Astrocyte (in vitro differentiated cells and primary cell): Measurements from ENCODE around the gene ANXA2R. TPM values are rescaled to one million over a fixed set of nuclear protein-coding genes. Genes with fewer than 3 reads are reported as not detected.

Experiments
- DNase-seq: peaks from one replicate; pipeline ENCODE4 v3.0.0-alpha.2; 2010; ENCODE audit warnings: low read depth
- FAIRE-seq: peaks from 2 replicates; lab custom pipeline; 2011; peaks lifted over from hg19 to GRCh38; lab: Jason Lieb, UNC
- H2AFZ ChIP-seq: 2 replicates; pipeline ENCODE4 v1.6.0; 2012; ENCODE audit warnings: low read depth, low read length, inconsistent platforms
- H3K27ac ChIP-seq: 2 replicates; pipeline ENCODE4 v1.5.1; 2011; ENCODE audit warnings: low read depth, low read length, inconsistent platforms
- H3K27me3 ChIP-seq: 2 replicates; pipeline ENCODE4 v1.6.0; 2011; ENCODE audit warnings: low read length, inconsistent platforms; ENCODE audit not compliant: insufficient read depth
- H3K36me3 ChIP-seq: 2 replicates; pipeline ENCODE4 v1.5.1; 2011; ENCODE audit warnings: low read length, inconsistent platforms; ENCODE audit not compliant: insufficient read depth
- H3K4me1 ChIP-seq: 2 replicates; pipeline ENCODE4 v1.5.1; 2011; ENCODE audit warnings: low read length, inconsistent platforms; ENCODE audit not compliant: insufficient read depth
- H3K4me2 ChIP-seq: 2 replicates; pipeline ENCODE4 v1.6.0; 2012; ENCODE audit warnings: low read length, inconsistent platforms
- H3K4me3 ChIP-seq: 2 replicates; pipeline ENCODE4 v1.5.1; 2011; ENCODE audit warnings: low read depth, mild to moderate bottlenecking, low read length, inconsistent platforms; ENCODE audit not compliant: insufficient read depth
- H3K79me2 ChIP-seq: 2 replicates; pipeline ENCODE4 v1.6.0; 2012; ENCODE audit warnings: mild to moderate bottlenecking, low read length, inconsistent platforms; ENCODE audit not compliant: insufficient read depth
- H3K9ac ChIP-seq: 2 replicates; pipeline ENCODE4 v1.6.0; 2012; ENCODE audit warnings: mild to moderate bottlenecking, low read length, inconsistent platforms
- H3K9me3 ChIP-seq: 2 replicates; pipeline ENCODE4 v1.5.1; 2012; ENCODE audit warnings: low read depth, mild to moderate bottlenecking, low read length, inconsistent platforms; ENCODE audit not compliant: insufficient read depth
- H4K20me1 ChIP-seq: 2 replicates; pipeline ENCODE4 v1.6.0; 2012; ENCODE audit warnings: low read length, inconsistent platforms; ENCODE audit not compliant: insufficient read depth
- H3K27ac Mint-ChIP-seq: one replicate; pipeline ENCODE4 v1.8.0; 2021; ENCODE audit warnings: mild to moderate bottlenecking, mixed read lengths; ENCODE audit not compliant: unreplicated experiment
- H3K27me3 Mint-ChIP-seq: one replicate; pipeline ENCODE4 v1.8.0; 2021; ENCODE audit warnings: low read depth, mixed read lengths; ENCODE audit not compliant: unreplicated experiment
- H3K36me3 Mint-ChIP-seq: one replicate; pipeline ENCODE4 v1.8.0; 2021; ENCODE audit warnings: low read depth, mixed read lengths; ENCODE audit not compliant: unreplicated experiment
- H3K4me1 Mint-ChIP-seq: one replicate; pipeline ENCODE4 v1.8.0; 2021; ENCODE audit warnings: low read depth, mixed read lengths; ENCODE audit not compliant: unreplicated experiment
- H3K4me3 Mint-ChIP-seq: one replicate; pipeline ENCODE4 v1.8.0; 2021; ENCODE audit warnings: mild to moderate bottlenecking, moderate library complexity, mixed read lengths; ENCODE audit not compliant: unreplicated experiment
- H3K9me3 Mint-ChIP-seq: one replicate; pipeline ENCODE4 v1.8.0; 2021; ENCODE audit warnings: mild to moderate bottlenecking, mixed read lengths; ENCODE audit not compliant: unreplicated experiment
- EZH2 ChIP-seq: IDR thresholded peaks from 2 replicates; pipeline ENCODE4 v1.6.1; 2012; ENCODE audit warnings: mild to moderate bottlenecking, low read length, inconsistent platforms; ENCODE audit not compliant: insufficient read depth
- total RNA-seq: library from RNA; stranded (reverse); gene quantifications from 2 replicates; pipeline ENCODE4 v1.2.1, GENCODE V29; 2021
- TF ChIP-seq, protein P1 (sequence below): IDR thresholded peaks from 2 replicates; pipeline ENCODE4 v1.5.1; 2011; ENCODE audit warnings: low read depth, mild to moderate bottlenecking, inconsistent platforms, low read length, moderate library complexity; ENCODE audit not compliant: insufficient read depth

ANXA2R gene
- total RNA-seq, 1 donor from 2014 or later, result 0.50 TPM

DNA sequence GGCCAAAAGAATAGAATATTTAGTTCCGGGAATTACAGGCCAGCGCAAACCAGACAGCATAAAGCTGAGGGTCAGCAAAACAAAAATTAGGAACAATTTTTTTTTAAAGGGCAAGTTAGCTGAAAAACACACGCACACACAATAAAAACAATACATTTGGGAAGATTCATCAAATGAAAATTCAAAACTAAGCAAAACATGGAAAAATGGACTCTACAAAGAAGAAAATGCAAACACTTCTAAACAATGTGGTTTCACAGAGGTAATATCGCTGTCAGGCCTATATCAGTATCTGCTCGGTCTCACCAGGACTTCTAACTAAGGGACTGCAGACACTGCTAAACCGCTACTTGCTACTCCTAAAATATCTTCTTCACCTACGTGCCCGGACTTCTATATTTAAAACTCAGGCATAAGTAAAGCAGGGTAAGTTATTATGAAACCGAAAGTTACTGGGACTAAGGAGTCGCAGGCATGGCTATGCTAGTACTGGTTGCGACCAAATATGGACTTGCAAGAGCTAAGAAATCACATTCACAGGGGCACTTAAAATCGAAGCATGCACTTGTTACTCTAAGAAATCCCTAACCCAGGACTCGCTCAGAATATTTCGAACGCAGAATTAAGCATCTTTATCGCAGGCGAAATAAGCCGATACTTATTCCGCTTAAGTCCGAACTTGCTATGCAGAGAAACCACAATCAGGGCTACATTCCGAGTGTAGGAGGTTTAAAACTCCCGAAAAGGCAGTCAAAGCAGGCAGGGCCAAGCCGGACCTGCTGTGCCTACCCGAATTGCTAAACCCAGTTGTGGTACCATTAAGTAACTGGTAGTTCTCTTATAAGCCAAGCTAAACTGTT is 2.3 kb downstream of the ANXA2R start:
- H3K4me1 Mint-ChIP-seq, result peaks cover 13% of the 10 kb centered on the region
- peaks cover 41% of the 10 kb centered on the region for H3K4me1 ChIP-seq
- peak overlapping the region; percentile 87 for H3K27ac ChIP-seq
- H3K9me3 ChIP-seq, result no peaks in the 10 kb centered on the region
- DNase-seq (peak; percentile 90), FAIRE-seq (no peak)
- H3K27ac Mint-ChIP-seq, result peak overlapping the region; percentile 72
- TF ChIP-seq, protein P1, sequence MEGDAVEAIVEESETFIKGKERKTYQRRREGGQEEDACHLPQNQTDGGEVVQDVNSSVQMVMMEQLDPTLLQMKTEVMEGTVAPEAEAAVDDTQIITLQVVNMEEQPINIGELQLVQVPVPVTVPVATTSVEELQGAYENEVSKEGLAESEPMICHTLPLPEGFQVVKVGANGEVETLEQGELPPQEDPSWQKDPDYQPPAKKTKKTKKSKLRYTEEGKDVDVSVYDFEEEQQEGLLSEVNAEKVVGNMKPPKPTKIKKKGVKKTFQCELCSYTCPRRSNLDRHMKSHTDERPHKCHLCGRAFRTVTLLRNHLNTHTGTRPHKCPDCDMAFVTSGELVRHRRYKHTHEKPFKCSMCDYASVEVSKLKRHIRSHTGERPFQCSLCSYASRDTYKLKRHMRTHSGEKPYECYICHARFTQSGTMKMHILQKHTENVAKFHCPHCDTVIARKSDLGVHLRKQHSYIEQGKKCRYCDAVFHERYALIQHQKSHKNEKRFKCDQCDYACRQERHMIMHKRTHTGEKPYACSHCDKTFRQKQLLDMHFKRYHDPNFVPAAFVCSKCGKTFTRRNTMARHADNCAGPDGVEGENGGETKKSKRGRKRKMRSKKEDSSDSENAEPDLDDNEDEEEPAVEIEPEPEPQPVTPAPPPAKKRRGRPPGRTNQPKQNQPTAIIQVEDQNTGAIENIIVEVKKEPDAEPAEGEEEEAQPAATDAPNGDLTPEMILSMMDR, result no peak
- no peak for TF ChIP-seq EZH2
- no peaks in the 10 kb centered on the region for H3K27me3 ChIP-seq
- peak overlapping the region; percentile 78 for H3K4me3 Mint-ChIP-seq
- peak overlapping the region; percentile 61 for H2AFZ ChIP-seq
- peaks cover 30% of the 10 kb centered on the region for H3K27me3 Mint-ChIP-seq
- H3K4me3 ChIP-seq, result peak overlapping the region; percentile 72
- peaks cover 14% of the 10 kb centered on the region for H3K36me3 Mint-ChIP-seq
- peaks cover 79% of the 10 kb centered on the region for H3K79me2 ChIP-seq
- peaks cover 21% of the 10 kb centered on the region for H3K9me3 Mint-ChIP-seq
- peak overlapping the region; percentile 84 for H3K9ac ChIP-seq
- no peaks in the 10 kb centered on the region for H4K20me1 ChIP-seq
- H3K4me2 ChIP-seq, result peak overlapping the region; percentile 93
- no peaks in the 10 kb centered on the region for H3K36me3 ChIP-seq

DNA sequence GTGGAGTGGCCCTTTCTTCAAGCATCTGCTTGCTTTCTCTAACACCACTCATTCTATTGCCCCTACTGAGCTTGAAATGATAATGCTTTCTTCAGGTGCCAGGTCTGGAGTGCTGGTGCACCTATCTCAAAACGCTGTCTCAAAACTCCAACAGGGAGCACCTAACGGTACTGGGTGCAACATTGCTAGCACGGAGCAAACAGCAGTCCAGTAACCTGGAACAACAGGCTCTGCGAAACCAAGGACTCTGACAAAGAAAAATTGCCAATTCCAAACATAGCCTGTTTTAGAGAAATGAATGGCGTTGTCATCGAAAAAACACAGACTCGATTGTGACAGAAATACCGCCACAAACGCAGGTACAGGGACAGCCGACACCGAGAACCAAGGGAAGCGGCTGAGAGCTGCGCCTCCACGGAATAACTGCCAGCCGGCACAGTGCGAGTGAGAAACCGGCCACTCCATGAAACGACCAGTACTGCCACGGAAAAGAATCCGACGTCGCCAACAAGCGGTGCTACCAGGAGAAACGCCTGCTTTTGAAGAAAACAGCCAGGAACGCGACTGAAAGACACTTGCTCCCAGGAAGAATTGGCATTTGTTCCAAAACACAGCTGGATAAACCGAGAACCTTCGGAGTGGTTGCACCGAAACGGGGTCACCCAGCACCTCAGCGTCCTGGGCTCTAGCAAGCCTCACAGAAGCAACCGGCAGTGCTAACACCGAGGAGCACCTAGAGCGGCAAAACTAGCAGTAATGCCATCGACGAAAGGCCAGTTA is 3.1 kb downstream of the ANXA2R start:
- Histone ChIP-seq H3K36me3 (no peaks in the 10 kb centered on the region), H4K20me1 (no peaks in the 10 kb centered on the region), H3K4me3 (peak overlapping the region; percentile 72), H2AFZ (peak overlapping the region; percentile 61), H3K9ac (peak overlapping the region; percentile 84), H3K27ac (peak overlapping the region; percentile 87), H3K4me1 (peaks cover 35% of the 10 kb centered on the region), H3K79me2 (peaks cover 75% of the 10 kb centered on the region), H3K27me3 (no peaks in the 10 kb centered on the region), H3K9me3 (no peaks in the 10 kb centered on the region), H3K4me2 (peak overlapping the region; percentile 93)
- Mint-ChIP-seq H3K27me3 (peaks cover 30% of the 10 kb centered on the region), H3K4me1 (peaks cover 13% of the 10 kb centered on the region), H3K36me3 (peaks cover 14% of the 10 kb centered on the region), H3K27ac (peak overlapping the region; percentile 41), H3K4me3 (peak overlapping the region; percentile 27), H3K9me3 (peaks cover 21% of the 10 kb centered on the region)
- no peak for FAIRE-seq
- DNase-seq, result peak; percentile 58
- no peak for TF ChIP-seq EZH2
- TF ChIP-seq, protein P1, result no peak
